ENCODE data around the gene THBS3. TPM values are rescaled to one million over a fixed set of nuclear protein-coding genes. Genes with fewer than 3 reads are reported as not detected.
"Not testable (repeated sequence)": the region's sequence is repeated elsewhere in the genome, so short reads cannot be mapped to it uniquely, and the experiment has no call there.

The THBS3 gene
- total RNA-seq = 6.3 TPM
- long read RNA-seq, partial matches to known transcripts = 0 of 2 reads
- long read RNA-seq, other reads (novel, unspliced or antisense) = 0 of 2 reads

- ATAC-seq (peak; percentile 20), DNase-seq (peak; percentile 64)
- intact Hi-C loops (cut with micrococcal nuclease) = no loop called here
These were observed at the start of gene THBS3 for GRCh38 chr1:155207806-155208540. Gene THBS3, minus strand, starts transcription at chr1:155207897. Its CDS starts 21 bp downstream, at chr1:155207876.

DNA sequence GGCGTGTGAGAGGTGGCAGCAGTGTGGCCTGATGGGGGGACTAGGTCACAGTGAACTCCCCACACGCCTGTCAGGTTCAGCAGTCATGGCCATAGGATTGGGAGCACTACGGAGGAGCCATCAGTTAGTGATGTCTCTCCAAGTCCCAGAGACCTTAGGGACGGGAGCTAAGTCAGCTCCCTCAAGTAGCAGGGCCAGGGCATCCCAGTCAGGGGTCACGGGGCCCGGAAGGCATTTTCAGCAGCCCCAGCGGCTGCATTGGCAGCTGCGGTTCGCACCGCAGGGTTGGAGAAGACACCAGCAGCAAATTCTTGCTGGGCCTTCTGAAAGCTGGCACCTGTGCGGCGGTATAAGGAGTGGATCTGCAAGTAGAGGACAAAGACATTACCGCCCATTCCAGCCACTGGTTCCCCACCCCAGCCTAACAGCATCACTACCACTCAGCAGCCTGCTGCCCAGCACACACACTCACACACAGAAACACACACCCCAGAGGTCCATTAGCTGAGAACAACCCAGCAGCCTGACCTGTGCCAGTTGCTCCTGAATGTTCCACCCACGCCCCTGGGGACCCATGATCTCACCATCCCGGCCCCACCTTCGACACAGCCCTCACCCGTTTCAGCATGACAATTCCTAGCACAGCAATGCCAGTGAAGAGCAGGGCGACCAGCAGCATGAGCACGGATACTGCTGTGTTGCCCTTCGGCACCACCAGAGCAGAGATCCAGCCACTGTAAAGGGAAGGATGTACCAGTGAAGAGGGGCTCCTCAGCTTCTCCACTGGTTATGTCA lies 48.6 kb upstream of the THBS3 start:
- intact Hi-C loops (cut with micrococcal nuclease) = no loop called here
- ATAC-seq = peak; percentile 1

GRCh38 chr1:155255243-155256007 lies 47.7 kb upstream of the THBS3 start, which contains the start of gene ENTREP3:
Gene ENTREP3, minus strand, starts transcription at chr1:155255483. Its CDS starts 606 bp downstream, at chr1:155254877.
- peak; percentile 91 for ATAC-seq
- intact Hi-C loops (cut with micrococcal nuclease) = no loop called here
- peak; percentile 92 for DNase-seq

More for the DNA sequence above, 48.6 kb upstream of the THBS3 start:
- DNase-seq = no peak

DNA sequence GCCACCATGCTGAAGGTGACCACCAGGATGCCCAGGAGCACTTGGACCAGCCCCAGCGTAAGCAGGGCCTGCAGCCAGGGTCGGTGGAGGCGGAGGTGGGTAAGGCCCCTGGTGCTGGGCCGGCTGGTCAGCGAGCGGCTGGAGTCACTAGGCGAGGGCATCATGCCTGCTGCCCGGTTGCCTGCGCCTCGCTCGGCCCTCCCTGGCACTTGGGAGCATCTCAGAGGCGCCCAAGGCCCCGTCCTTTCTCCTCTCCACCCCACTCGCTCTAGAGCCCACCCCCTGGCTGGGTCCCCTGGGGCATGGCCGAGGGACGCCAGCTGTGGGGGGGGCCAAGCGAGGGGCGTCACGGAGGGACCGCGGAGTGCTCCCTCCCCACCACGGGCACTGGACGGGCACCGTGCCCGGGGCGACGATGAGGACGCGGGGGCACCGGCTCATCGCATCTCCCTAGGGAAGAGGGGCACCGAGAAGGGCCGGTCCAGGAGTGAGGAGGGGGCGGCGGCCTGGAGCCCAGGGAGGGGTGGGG lies 47.1 kb upstream of the THBS3 start:
- ATAC-seq = peak; percentile 11
- intact Hi-C loops (cut with micrococcal nuclease) = no loop called here
- peak; percentile 60 for DNase-seq

DNA sequence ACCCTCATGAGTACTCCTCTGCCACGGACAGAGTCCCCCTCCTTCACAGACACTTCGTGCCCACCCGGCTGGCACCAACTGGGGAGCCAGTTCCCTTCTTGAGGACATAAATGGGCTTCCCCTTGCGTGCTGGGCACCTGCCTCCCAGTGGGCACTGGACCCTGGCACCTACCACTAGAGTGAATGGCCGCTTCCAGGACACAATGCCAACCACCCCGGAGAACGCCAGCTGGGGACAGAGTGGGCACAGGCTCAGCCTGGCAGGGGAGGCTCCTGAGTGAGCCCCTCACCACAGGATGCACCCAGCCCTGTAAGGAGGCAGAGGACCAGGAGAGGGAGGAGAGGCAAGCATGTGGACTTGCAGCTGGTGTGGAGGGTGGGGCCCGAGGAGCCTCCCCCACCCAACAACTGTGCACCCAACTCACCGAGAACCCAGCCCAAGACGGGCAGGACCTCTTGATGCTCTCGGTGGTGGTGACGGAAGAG lies 46.6 kb upstream of the THBS3 start:
- intact Hi-C loops (cut with micrococcal nuclease) = no loop called here
- DNase-seq (no peak), ATAC-seq (peak; percentile 0)

- no peak for DNase-seq
- intact Hi-C loops (cut with micrococcal nuclease) = no loop called here
- ATAC-seq = no peak
These were observed 46.1 kb upstream of the THBS3 start for GRCh38 chr1:155253797-155254196.

DNA sequence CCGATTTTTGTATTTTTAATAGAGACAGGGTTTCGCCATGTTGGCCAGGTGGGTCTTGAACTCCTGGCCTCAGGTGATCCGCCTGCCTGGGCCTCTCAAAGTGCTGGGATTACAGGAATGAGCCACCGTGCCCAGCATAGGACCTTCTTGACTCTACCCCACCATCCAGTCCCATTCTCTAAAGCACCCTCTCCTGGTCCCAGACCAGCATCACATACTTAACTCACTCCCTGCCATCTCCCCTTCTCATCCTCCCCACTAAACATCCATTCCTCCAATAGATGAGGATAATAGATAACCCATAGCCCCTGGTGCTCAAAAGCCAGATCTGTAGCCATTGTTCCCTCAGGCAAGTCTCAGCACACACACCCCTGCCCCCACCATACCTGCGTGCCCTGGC lies 45.5 kb upstream of the THBS3 start:
- no peak for DNase-seq
- ATAC-seq = no peak
- intact Hi-C loops (cut with micrococcal nuclease) = no loop called here

GRCh38 chr1:155251566-155251965 lies 43.9 kb upstream of the THBS3 start:
- ATAC-seq = no peak
- intact Hi-C loops (cut with micrococcal nuclease) = no loop called here
- DNase-seq = no peak

DNA sequence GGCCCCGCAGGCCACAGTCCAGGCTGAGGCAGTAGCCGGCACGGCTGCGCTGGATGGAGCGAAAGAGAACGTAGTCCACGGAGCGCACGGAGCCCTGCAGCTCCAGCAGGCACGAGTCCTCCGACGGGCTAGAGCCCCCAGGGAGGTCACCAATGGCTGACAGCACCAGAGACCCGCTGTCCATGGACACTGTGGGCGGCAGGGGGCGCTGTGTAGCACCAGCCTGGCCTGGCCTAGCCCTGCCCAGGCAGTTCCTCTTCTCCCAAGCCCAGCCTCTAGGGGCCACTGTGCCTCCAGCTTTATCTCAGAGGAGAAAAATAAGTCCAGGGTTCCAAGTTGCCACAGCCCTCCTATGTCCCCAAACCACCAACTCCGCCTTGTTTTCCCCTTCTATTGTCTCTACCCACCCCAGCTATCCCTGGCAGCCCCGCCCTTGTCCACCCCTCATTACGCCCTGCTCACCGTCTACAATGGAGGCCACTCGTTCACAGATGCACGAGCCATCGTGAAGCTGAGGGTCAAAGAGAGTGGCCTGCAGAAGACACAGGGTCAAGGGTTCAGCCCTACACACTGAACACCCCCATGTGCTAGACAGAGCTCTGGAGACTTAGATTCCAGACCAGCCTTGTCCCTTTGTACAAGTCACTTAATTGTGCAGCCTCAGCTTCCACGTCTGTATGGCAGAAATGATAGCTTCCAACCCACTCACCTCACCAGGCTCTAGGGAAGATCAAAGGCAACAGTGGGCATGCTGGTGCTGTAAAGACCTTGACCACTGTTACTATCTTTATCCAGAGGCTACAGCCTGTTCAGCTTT lies 43.1 kb upstream of the THBS3 start:
- DNase-seq (peak; percentile 95), ATAC-seq (peak; percentile 80)
- intact Hi-C loops (cut with micrococcal nuclease) = no loop called here

GRCh38 chr1:155250246-155250632 lies 42.5 kb upstream of the THBS3 start:
- no peak for ATAC-seq
- no peak for DNase-seq
- intact Hi-C loops (cut with micrococcal nuclease) = no loop called here

- intact Hi-C loops (cut with micrococcal nuclease) = no loop called here
- DNase-seq (no peak), ATAC-seq (no peak)
These were observed 40.2 kb upstream of the THBS3 start for GRCh38 chr1:155247667-155248553.

DNA sequence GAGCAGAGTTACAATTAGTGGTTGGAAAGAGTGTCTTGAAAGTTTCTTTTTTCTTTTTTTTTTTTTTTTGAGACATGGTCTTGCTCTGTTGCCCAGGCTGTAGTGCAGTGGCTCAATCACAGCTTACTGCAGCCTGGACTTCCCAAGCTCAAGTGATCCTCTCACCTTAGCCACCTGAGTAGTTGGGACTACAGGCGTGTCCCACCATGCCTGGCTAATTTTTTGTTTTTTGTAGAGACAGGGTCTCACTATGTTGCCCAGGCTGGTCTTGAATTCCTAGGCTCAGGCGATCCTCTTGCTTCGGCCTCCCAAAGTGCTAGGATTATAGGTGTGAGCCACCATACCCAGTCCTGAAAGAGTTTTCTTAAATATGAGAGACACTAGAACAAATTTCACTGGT lies 39.1 kb upstream of the THBS3 start:
- DNase-seq; intact Hi-C loops (cut with micrococcal nuclease); ATAC-seq: not testable (repeated sequence)

DNA sequence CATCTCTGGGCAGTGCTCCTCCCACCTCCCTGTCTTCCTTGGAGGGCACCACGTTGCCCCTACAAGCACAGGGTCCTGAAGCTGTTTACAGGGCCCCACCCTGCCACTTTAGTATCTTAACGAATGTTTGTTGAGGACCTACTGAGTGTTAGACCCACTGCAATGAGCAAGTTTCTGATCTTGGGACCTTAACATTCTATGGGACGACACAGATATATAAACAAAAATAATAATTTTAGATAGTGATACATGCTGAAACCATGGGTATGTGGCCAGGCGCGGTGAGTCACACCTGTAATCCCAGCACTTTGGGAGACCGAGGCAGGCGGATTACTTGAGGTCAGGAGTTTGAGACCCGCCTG lies 37.4 kb upstream of the THBS3 start:
- intact Hi-C loops (cut with micrococcal nuclease) = no loop called here

DNA sequence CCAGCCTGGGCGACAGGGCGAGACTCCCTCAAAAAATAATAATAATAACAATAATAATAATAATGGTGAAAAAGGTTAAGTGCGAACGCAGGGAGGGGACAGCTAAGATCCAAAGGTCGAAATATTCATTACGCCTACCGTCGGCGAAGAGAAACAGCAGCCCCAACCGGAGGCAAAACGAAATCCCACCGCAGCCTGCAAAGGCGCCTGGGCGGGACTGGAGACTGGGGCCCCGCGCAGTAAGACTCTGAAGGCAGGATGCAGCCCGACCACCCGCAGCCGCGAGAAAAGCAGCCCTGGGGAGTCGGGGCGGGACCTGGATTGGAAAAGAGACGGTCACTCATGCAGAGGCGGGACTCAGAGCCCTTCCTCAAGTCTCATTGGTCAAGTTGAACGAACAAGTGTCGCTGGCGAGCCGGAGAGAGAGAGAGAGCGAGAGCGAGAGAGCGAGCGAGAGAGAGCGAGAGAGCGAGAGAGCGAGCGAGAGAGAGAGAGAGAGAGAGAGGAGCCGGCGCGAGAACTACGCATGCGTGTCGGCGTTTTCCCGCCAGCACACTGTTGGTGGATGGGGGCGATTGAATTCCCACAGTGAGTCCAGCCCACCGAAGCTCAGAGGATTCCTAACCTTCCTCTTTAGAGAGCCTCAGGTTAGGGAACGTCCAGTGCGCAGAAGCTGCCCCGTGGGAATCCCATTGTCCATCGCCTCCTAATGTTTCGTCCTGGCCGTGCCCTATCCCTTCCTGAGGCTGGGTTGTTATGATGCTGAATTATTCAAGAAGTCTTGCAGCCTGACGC lies 36.9 kb upstream of the THBS3 start:
- intact Hi-C loops (cut with micrococcal nuclease) = no loop called here
- DNase-seq = peak; percentile 96
- ATAC-seq = peak; percentile 94

More for the DNA sequence above, 37.4 kb upstream of the THBS3 start:
- DNase-seq (no peak), ATAC-seq (no peak)

DNA sequence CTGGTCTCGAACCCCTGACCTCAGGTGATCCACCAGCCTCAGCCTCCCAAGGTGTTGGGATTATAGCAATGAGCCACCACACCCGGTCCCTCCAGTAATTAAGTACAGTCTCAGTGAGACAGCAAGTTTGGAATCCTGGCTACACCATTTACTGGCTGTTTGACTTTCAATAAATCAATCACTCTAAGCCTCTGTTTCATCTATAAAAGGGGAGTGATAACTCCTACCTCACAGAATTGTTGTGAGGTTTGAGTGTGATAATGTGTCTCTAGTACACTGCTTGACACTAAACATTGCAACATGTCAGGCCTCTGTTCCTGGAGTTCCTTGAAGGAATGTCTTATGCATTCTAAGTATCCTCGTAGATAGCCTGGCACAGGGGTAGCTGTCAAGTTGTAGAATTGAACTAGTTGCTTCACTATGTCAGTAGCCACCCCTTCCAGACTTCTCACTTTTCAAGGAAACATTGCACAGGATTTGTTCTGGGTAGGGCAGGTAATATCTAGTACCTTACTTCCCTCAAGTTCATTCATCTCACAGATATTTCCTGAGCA lies 35.2 kb upstream of the THBS3 start:
- intact Hi-C loops (cut with micrococcal nuclease) = no loop called here
- no peak for ATAC-seq
- no peak for DNase-seq

GRCh38 chr1:155241841-155242264 lies 34.2 kb upstream of the THBS3 start:
- DNase-seq (no peak), ATAC-seq (no peak)
- intact Hi-C loops (cut with micrococcal nuclease) = no loop called here
